HepG2 (cell line): ENCODE measurements around the gene RTF1. TPM values are rescaled to one million over a fixed set of nuclear protein-coding genes. Genes with fewer than 3 reads are reported as not detected.

Experiments
- AGO2 ChIP-seq: fragments of 200-400 bp; formaldehyde crosslinking; optimal IDR thresholded peaks from 2 replicates; pipeline ENCODE3; 2017; ENCODE audit warnings: mild to moderate bottlenecking, low read depth, low read length, moderate library complexity
- AKAP8 ChIP-seq: sonication (generic); formaldehyde crosslinking; IDR thresholded peaks from 2 replicates; pipeline ENCODE4 v1.5.1; 2020; ENCODE audit warnings: mild to moderate bottlenecking, missing genetic modification reagents
- BATF2 ChIP-seq: sonication (generic); formaldehyde crosslinking; IDR thresholded peaks from 2 replicates; pipeline ENCODE4 v1.8.0; 2022; ENCODE audit warnings: mild to moderate bottlenecking, missing genetic modification reagents, moderate library complexity
- CHD2 ChIP-seq: IDR thresholded peaks from 2 replicates; pipeline ENCODE4 v1.6.1; 2011; ENCODE audit warnings: low read depth, low read length, improper control_type of control experiment
- HNF4G ChIP-seq, 2 experiments: sonication (generic) in 1 of 2; formaldehyde crosslinking in 1 of 2; IDR thresholded peaks; 2 replicates each; pipeline versions ENCODE4 v1.4.0 to v1.6.1; 2011 to 2020; ENCODE audit warnings: borderline replicate concordance in 2 of 2, low read depth in 2 of 2, mild to moderate bottlenecking in 2 of 2, low read length in 1 of 2, missing genetic modification reagents in 1 of 2, moderate library complexity in 1 of 2
- MLLT10 ChIP-seq: sonication (generic); formaldehyde crosslinking; IDR thresholded peaks from 2 replicates; pipeline ENCODE4 v1.4.0; 2020; ENCODE audit warnings: missing genetic modification reagents
- NR2C2 ChIP-seq: sonication (generic); formaldehyde crosslinking; IDR thresholded peaks from 2 replicates; pipeline ENCODE4 v1.4.0; 2020; ENCODE audit warnings: missing genetic modification reagents, mild to moderate bottlenecking, moderate library complexity, borderline replicate concordance
- NR2F6 ChIP-seq, 2 experiments: IDR thresholded peaks; 2 replicates each; pipeline ENCODE4 v1.6.1; 2016; ENCODE audit warnings: antibody characterized with exemption in 1 of 2, mild to moderate bottlenecking in 1 of 2
- PHF21A ChIP-seq: sonication (generic); formaldehyde crosslinking; IDR thresholded peaks from 2 replicates; pipeline ENCODE4 v1.5.0; 2020; ENCODE audit warnings: mild to moderate bottlenecking, missing genetic modification reagents
- SAP130 ChIP-seq: IDR thresholded peaks from 2 replicates; pipeline ENCODE4 v1.6.1; 2016; ENCODE audit warnings: low read depth
- SIX1 ChIP-seq: sonication (generic); formaldehyde crosslinking; IDR thresholded peaks from 2 replicates; pipeline ENCODE4 v1.4.0; 2020; ENCODE audit warnings: missing genetic modification reagents, borderline replicate concordance
- TFAP4 ChIP-seq: sonication (generic); IDR thresholded peaks from 2 replicates; pipeline ENCODE4 v1.6.1; 2016; ENCODE audit warnings: low read depth, borderline replicate concordance
- ZFP1 ChIP-seq: IDR thresholded peaks from 2 replicates; pipeline ENCODE4 v1.6.1; 2016
- ZFP37 ChIP-seq: sonication (generic); formaldehyde crosslinking; IDR thresholded peaks from 2 replicates; pipeline ENCODE4 v1.4.0; 2020; ENCODE audit warnings: missing genetic modification reagents, borderline replicate concordance
- ZFX ChIP-seq: sonication (generic); formaldehyde crosslinking; IDR thresholded peaks from 2 replicates; pipeline ENCODE4 v1.4.0; 2020; ENCODE audit warnings: mild to moderate bottlenecking, low read depth, missing genetic modification reagents, moderate library complexity
- ZKSCAN5 ChIP-seq: sonication (generic); formaldehyde crosslinking; IDR thresholded peaks from 2 replicates; pipeline ENCODE4 v1.5.1; 2020; ENCODE audit warnings: mild to moderate bottlenecking, missing genetic modification reagents
- ZNF224 ChIP-seq: sonication (generic); formaldehyde crosslinking; IDR thresholded peaks from 2 replicates; pipeline ENCODE4 v1.5.0; 2020; ENCODE audit warnings: mild to moderate bottlenecking, missing genetic modification reagents
- ZNF317 ChIP-seq: sonication (generic); formaldehyde crosslinking; IDR thresholded peaks from 2 replicates; pipeline ENCODE4 v1.5.0; 2020; ENCODE audit warnings: mild to moderate bottlenecking, missing genetic modification reagents
- ZNF547 ChIP-seq: sonication (generic); formaldehyde crosslinking; IDR thresholded peaks from 2 replicates; pipeline ENCODE4 v1.5.1; 2020; ENCODE audit warnings: mild to moderate bottlenecking, missing genetic modification reagents
- ZNF607 ChIP-seq: sonication (generic); formaldehyde crosslinking; IDR thresholded peaks from 2 replicates; pipeline ENCODE4 v1.5.1; 2020; ENCODE audit warnings: missing genetic modification reagents, mild to moderate bottlenecking, borderline replicate concordance
- ZNF75D ChIP-seq: sonication (generic); formaldehyde crosslinking; IDR thresholded peaks from 2 replicates; pipeline ENCODE4 v1.8.1; 2023; ENCODE audit warnings: missing genetic modification reagents, mild to moderate bottlenecking, borderline replicate concordance
- polyA plus RNA-seq, 8 experiments: library from polyadenylated mRNA; depleted of rRNA in 3 of 8; stranded (reverse) in 7 of 8; unstranded in 1 of 8; fragments of >200 nt; fragmentation: Illumina TruSeq in 4 of 8; extraction: Trizol in 4 of 8; gene quantifications; 2 replicates each; pipeline versions ENCODE4 v1.2.1 to v1.2.3, GENCODE V29; 2011 to 2016; ENCODE audit warnings: low read depth in 4 of 8, missing spikeins in 1 of 8, mixed read lengths in 1 of 8; ENCODE audit not compliant: insufficient read depth in 1 of 8
- total RNA-seq, 5 experiments: library from RNA; depleted of rRNA; stranded (reverse); fragments of >200 nt; fragmentation: Illumina TruSeq; extraction: Trizol; gene quantifications; 2 replicates each; pipeline ENCODE4 v1.2.3, GENCODE V29; 2016; ENCODE audit warnings: low read depth in 1 of 5
- TF ChIP-seq, protein P1 (sequence below): sonication (generic); formaldehyde crosslinking; IDR thresholded peaks from 2 replicates; pipeline ENCODE4 v1.4.0; 2020; ENCODE audit warnings: missing genetic modification reagents

RTF1 gene
- total and polyA plus RNA-seq, 2 of the 13 experiments (the other 11 are each of a cell fraction or from before 2014, with no cell fraction given), result 13.9 to 17.9 TPM

GRCh38 chr15:41495736-41496599, 79.1 kb downstream of the RTF1 start (continued):
- TF ChIP-seq, protein P1, sequence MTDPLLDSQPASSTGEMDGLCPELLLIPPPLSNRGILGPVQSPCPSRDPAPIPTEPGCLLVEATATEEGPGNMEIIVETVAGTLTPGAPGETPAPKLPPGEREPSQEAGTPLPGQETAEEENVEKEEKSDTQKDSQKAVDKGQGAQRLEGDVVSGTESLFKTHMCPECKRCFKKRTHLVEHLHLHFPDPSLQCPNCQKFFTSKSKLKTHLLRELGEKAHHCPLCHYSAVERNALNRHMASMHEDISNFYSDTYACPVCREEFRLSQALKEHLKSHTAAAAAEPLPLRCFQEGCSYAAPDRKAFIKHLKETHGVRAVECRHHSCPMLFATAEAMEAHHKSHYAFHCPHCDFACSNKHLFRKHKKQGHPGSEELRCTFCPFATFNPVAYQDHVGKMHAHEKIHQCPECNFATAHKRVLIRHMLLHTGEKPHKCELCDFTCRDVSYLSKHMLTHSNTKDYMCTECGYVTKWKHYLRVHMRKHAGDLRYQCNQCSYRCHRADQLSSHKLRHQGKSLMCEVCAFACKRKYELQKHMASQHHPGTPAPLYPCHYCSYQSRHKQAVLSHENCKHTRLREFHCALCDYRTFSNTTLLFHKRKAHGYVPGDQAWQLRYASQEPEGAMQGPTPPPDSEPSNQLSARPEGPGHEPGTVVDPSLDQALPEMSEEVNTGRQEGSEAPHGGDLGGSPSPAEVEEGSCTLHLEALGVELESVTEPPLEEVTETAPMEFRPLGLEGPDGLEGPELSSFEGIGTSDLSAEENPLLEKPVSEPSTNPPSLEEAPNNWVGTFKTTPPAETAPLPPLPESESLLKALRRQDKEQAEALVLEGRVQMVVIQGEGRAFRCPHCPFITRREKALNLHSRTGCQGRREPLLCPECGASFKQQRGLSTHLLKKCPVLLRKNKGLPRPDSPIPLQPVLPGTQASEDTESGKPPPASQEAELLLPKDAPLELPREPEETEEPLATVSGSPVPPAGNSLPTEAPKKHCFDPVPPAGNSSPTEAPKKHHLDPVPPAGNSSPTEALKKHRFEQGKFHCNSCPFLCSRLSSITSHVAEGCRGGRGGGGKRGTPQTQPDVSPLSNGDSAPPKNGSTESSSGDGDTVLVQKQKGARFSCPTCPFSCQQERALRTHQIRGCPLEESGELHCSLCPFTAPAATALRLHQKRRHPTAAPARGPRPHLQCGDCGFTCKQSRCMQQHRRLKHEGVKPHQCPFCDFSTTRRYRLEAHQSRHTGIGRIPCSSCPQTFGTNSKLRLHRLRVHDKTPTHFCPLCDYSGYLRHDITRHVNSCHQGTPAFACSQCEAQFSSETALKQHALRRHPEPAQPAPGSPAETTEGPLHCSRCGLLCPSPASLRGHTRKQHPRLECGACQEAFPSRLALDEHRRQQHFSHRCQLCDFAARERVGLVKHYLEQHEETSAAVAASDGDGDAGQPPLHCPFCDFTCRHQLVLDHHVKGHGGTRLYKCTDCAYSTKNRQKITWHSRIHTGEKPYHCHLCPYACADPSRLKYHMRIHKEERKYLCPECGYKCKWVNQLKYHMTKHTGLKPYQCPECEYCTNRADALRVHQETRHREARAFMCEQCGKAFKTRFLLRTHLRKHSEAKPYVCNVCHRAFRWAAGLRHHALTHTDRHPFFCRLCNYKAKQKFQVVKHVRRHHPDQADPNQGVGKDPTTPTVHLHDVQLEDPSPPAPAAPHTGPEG, result peak; percentile 88; the same call in 1 of the 2 replicates
- peak; percentile 79 for TF ChIP-seq AGO2
- peak; percentile 73 for TF ChIP-seq AKAP8 (CRISPR knock-in tag)
- TF ChIP-seq ZFP1 (CRISPR knock-in tag), result peak; percentile 44; the same call in 1 of the 2 replicates
- peak; percentile 73; the same call in 1 of the 2 replicates for TF ChIP-seq ZNF607 (CRISPR knock-in tag)
- TF ChIP-seq PHF21A (CRISPR knock-in tag), result peak; percentile 96
- TF ChIP-seq ZFX (CRISPR knock-in tag), result peak; percentile 96
- peak; percentile 83 for TF ChIP-seq HNF4G (IDR thresholded peaks at IDR 0.05; ENCODE audit: borderline replicate concordance, low read depth, low read length)
- TF ChIP-seq HNF4G (CRISPR knock-in tag; IDR thresholded peaks at IDR 0.05; ENCODE audit: borderline replicate concordance, low read depth), result peak; percentile 89
- TF ChIP-seq ZNF547, result peak; percentile 80
- peak; percentile 27; the same call in 1 of the 2 replicates for TF ChIP-seq NR2F6 (IDR thresholded peaks at IDR 0.05)
- TF ChIP-seq NR2F6 (CRISPR knock-in tag; IDR thresholded peaks at IDR 0.05), result peak; percentile 33; the same call in 1 of the 2 replicates
- TF ChIP-seq NR2C2 (CRISPR knock-in tag), result peak; percentile 63
- no peak for TF ChIP-seq CHD2
- TF ChIP-seq ZNF224 (CRISPR knock-in tag), result peak; percentile 85; the same call in 1 of the 2 replicates
- TF ChIP-seq TFAP4, result peak; percentile 12; the same call in 1 of the 2 replicates
- no peak for TF ChIP-seq MLLT10 (CRISPR knock-in tag)
- TF ChIP-seq ZNF317 (CRISPR knock-in tag), result peak; percentile 81
- TF ChIP-seq ZFP37 (CRISPR knock-in tag), result 0 out of 2 replicates have a peak, but pooled peaks have one; percentile 51
- TF ChIP-seq BATF2 (CRISPR knock-in tag), result peak; percentile 74; the same call in 1 of the 2 replicates
- TF ChIP-seq ZNF75D (CRISPR knock-in tag), result peak; percentile 63; the same call in 1 of the 2 replicates
- peak; percentile 33; the same call in 1 of the 2 replicates for TF ChIP-seq SIX1 (CRISPR knock-in tag)
- TF ChIP-seq ZKSCAN5 (CRISPR knock-in tag), result no peak
- TF ChIP-seq SAP130 (CRISPR knock-in tag), result peak; percentile 92
